HG03066 (cell line): ENCODE data around the gene SYTL2.

ENCODE experiments used
- ATAC-seq: cut with Tn5 transposase; IDR thresholded peaks from one replicate; pipeline ENCODE4 v1.9.1; 2021; ENCODE audit warnings: low read depth; ENCODE audit not compliant: unreplicated experiment

Gene SYTL2

DNA sequence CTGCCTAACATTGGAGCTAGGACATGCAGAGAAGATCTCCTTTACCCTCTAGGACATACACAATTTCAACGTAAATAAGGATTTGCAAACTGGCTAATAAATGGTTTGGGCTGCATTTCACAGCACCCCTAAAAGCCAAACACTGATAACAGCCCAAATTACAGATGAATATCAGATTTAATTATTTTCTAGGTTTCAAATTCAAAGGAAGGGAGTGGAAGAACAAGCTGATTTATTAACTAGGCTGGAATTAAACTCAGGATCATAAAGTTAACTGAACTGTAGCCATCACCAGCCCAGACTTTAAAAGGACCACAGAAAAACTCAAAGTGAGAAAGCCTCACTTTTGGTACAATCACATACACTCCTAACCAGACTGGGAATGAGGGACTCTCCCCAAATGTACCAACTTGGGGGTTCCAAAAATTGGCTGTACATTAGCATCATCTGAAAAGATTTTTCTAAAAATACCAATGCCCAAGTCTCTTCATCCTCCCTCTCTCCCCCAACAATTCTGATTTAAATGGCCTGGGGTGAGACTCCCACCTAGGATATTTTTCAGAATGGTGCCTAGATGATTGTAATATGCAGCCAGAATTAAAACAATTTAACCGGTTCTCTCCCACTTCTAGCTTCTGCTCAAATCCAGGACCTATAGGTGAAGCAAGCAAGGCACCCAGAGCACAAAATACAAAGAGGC, 43.5 kb downstream of the SYTL2 start:
- ATAC-seq, result no peak

DNA sequence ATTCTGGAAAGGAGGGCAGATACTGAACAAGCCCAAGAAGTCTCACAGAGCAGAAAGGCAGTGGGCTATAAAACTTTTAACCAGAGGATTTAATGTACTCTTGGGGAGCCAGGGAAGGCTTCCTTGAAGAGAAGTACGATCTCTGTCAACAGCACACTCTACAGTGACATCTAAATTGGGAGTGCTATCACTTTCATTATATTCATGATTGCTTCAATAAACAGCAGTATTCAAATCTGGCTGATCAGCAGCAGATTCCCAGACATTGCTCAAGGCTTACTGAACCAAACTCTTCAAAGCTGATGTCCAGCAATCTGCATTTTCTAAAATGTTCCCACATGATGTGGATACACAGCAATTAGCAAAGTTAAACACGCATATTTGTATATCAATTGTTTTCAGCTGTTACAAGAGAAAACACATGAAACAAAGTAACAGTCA, 44.2 kb downstream of the SYTL2 start:
- ATAC-seq, result no peak

DNA sequence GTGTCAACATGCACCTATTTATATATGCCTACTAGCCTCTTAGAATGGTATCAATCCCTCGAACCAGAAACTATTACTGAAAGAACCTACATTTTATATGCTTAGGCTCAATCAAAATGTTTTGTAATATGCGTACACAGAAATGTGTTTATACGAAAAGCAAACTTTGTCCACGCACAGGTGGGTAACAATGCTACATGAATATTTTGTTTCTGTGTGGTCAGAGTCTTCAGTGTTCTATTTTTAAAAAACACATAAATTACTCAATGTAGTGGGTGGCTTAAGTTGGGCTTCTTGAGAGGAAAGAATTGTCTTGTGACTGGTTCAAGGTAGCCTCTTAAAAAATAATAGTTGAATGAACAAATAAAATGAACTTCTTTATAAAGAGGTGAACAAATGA, 46.1 kb downstream of the SYTL2 start:
- no peak for ATAC-seq

GRCh38 chr11:85762226-85762625, 48.7 kb downstream of the SYTL2 start:
- ATAC-seq, result no peak

GRCh38 chr11:85759915-85760314, 51.0 kb downstream of the SYTL2 start:
- no peak for ATAC-seq

GRCh38 chr11:85758480-85759039, 52.4 kb downstream of the SYTL2 start:
- no peak for ATAC-seq

DNA sequence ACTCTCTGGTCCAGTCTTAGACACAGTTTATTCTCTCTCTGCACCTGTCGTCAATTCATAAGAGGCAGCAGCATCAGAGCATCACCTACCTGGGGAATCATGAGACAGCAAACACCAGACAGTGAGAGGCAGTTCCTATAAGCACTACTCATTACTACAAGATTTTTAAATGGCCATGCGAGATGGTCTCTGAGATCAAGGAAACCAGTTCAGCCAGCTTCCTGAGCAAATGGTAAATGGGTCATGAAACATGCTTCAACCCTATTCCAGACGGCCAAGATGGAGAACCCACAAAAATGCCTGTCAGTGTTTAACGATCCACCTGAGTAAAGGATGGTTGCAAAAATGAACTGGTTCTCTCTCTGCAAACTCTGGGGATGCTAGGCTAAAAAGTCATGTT, 52.9 kb downstream of the SYTL2 start:
- no peak for ATAC-seq

DNA sequence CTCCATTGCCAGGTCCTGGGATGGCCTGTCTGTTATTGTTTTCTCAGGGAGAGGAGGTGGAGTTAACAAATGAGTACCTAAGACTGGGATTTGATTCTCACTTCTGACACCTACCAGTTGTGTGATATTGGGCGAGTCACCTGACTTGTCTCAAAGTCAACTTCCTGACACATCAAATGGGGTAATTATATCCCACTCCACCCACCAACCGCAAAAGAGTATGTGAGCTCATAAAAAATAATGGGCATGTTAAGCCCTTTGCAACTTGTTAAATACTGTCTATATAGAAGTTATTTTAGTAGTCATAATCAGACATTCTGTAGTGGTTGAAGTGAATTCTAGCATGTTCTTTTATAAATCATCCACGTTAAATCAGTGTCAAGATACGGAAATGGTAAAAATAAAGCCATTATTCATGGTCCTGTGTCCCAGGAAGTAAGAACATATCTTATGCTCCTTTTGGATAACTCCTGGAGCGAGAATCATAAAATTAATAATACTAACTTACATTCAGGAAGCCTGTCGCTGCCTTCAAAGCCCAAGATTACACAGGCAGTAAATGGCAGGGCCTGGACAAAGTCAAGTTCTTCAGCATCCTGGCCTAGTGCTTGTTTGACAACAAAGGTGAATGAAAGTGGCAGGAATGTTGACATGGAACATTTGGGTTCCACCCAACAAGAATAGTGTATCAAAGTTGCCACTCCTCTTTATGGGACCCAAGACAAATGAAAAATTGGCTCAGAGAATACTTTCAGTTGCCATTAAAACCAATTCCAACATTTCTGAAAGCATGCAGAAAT, 54.3 kb downstream of the SYTL2 start:
- no peak for ATAC-seq

GRCh38 chr11:85755701-85756100, 55.2 kb downstream of the SYTL2 start:
- ATAC-seq, result no peak

DNA sequence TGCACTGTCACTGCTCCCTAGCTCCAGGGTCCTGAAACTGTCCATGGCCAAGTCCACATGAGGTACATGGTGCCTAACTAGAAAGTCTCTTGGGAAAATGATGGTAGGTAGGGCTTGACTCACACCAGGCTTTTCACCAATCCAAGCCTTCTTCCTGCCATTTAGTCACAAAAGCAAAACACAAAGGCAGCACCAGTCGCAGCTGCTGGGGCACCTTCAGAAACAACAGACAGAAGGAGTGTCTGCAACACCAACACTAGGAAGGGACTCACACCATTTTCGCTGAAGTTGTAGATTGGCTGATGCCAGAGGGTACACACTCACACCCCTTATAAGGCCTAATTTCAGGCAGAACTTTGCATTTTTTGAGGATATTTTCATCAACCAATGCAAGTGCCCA, 55.7 kb downstream of the SYTL2 start:
- ATAC-seq, result no peak

DNA sequence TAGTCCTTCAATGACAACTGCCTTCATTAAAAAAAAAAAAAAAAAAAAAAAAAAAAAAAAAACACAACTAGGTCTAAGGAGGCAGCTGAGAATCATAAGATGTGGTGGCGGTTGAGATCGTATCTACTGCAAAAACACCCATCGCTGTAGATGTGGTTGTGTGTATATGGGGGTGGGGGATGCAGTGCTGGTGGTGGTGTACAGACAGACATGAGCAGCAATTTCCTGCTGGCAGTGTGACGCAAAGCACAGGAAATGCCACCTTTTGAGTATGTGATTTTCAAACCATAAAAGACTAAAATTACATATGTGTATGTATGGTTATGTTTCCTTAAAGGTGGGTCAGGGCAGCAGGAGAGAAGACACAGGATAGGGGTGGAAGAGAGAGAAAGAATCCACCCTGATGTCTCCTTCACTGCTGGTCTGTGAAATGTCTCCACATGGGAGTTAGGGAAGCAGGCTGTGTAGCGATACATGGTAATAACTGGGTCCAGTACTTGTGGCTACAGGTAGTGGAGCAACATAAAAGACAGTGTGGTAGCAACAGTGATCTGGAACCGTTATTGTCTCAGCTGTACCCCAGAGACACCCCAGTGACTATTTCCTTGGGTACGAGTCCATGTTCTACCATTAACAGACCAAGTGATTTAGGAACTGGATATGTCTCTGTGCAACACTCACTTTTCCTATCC, 57.9 kb downstream of the SYTL2 start:
- no peak for ATAC-seq

DNA sequence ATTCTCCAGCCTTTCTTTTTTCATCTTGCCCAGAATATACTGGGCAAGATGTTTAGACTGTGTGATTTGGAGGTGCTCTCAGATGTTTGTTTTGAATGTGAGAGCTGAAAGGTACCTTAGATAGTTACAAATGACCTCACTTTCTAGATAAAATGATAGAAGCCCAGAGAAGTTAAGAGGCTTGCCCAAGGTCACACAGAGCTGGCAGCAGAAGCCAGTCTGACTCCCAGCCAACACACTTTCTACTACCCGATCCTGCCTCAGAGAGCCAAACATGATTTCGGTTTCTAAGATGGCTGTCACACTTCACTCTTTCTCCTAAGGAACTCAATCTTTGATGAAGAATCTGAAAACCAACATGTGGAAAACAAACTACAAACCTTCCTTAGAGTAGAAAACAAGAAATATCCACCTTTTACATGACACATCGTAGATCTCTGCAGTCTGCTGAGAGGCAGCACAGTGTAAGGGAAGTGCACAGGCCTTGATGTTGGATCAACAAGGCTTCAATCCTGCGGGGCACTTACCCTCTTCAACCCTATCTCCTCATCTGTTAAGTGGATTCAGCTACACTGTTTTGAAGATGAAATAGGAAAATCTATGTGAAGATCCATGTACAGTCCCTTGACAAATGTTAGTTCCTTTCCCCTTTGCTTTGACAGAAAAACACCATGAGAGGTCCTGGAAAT, 58.6 kb downstream of the SYTL2 start:
- no peak for ATAC-seq

GRCh38 chr11:85751724-85752123, 59.2 kb downstream of the SYTL2 start:
- no peak for ATAC-seq

- ATAC-seq, result no peak
Measured at GRCh38 chr11:85750646-85751045, 60.3 kb downstream of the SYTL2 start.

DNA sequence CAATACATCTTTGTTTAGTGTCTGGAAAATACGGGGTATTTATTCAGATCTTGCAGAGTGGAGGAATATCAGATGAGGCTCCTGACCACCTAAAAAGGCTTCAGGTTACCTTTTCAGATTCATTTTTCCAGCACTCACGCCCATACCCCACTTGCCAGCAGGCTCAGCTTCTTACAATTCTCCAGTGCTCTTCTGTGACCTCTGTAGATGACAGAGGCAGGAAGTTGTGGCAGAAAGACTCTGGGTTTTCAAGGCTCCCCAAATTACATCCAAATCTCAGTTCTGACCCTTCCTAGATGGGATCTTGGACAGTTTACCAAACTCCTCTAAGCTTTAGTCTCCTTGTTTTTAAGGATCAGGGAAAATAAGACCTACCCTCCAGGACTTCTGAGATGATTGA, 61.1 kb downstream of the SYTL2 start:
- no peak for ATAC-seq

DNA sequence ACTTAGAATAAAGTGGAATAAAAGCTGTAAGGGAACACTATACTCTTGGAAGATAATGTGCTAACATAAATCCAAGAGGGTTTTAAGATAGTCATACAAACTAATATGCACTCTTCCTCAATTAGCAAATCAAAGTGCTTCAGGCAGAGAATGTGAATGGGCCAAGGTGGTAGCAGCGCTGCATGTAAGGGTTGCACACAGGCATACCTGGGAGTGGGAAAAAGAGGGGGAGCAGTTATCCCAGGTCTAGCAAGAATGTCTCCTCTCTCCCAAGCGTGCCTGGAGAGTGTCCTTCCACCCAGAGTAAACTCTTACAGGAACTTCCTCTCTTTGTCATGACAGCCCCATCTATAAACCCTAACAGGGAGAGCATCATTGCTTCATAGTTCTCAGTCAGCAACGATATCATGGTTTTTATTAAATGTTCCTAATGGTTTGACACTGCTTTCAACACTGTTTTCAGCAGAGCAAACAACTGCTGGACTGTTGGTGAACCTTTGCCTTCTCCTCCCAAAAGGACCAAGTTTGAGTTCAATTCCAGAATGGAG, 61.6 kb downstream of the SYTL2 start:
- ATAC-seq, result no peak

GRCh38 chr11:85748455-85748891, 62.5 kb downstream of the SYTL2 start:
- no peak for ATAC-seq

GRCh38 chr11:85746670-85747069, 64.3 kb downstream of the SYTL2 start:
- no peak for ATAC-seq

GRCh38 chr11:85745626-85746025, 65.3 kb downstream of the SYTL2 start:
- no peak for ATAC-seq

DNA sequence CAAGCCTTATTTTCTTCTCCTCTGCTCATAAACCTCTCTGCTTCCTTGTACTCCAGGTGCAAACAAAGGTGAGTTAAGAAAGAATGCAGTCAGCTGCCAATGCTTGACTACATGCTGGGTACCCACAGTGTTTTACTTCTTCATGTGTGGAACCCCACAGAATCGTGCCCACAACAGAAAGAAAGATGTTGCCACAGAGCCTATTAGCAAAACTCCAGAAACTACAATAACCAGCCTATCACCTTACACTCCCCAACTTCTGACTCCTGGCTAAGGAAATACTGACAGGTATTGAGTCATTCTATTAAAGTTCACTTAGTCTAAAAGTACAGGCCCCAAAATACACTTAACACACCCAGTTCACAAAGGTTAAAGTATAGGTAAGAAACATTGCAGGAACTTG, 68.1 kb downstream of the SYTL2 start:
- ATAC-seq, result no peak
